AG10803 (cell line): ENCODE data around the gene ZNF18.

Experiments
- DNase-seq: peaks from one replicate; pipeline ENCODE4 v3.0.0; 2010; ENCODE audit warnings: low read depth
- H3K4me3 ChIP-seq: 2 replicates; pipeline ENCODE4 v1.5.1; 2011; ENCODE audit warnings: mild to moderate bottlenecking, low read length, control low read depth
- CTCF ChIP-seq: conservative IDR thresholded peaks from 2 replicates; pipeline ENCODE4 v1.5.1; 2011; ENCODE audit warnings: mild to moderate bottlenecking, low read length, control low read depth, inconsistent platforms

ZNF18 gene

GRCh38 chr17:12020642-12021622 lies 23.7 kb upstream of the ZNF18 start, which contains the start of gene MAP2K4:
MAP2K4 (plus strand) TSS chr17:12020877; CDS start chr17:12020887, 10 bp downstream.
- no peak for TF ChIP-seq CTCF
- peak; percentile 87 for DNase-seq
- H3K4me3 ChIP-seq: peak within 1 kb of the TSS; percentile 71

GRCh38 chr17:12007466-12007865 lies 10.2 kb upstream of the ZNF18 start:
- no peak for DNase-seq
- TF ChIP-seq CTCF: no peak
- H3K4me3 ChIP-seq: no peak overlapping the region

GRCh38 chr17:11999696-12000095 lies 2.4 kb upstream of the ZNF18 start:
- no peak for DNase-seq
- H3K4me3 ChIP-seq: no peak overlapping the region
- TF ChIP-seq CTCF: no peak

GRCh38 chr17:11997972-11998233 lies 628 bp upstream of the ZNF18 start:
- no peak for DNase-seq
- peak overlapping the region; percentile 79 for H3K4me3 ChIP-seq
- TF ChIP-seq CTCF: no peak

- peak; percentile 43 for DNase-seq
- TF ChIP-seq CTCF: peak; percentile 19; the same call in 1 of the 2 replicates
- peak overlapping the region; percentile 89 for H3K4me3 ChIP-seq
These were observed 541 bp downstream of the ZNF18 start for GRCh38 chr17:11996722-11997146.

GRCh38 chr17:11991461-11991860 lies 5.8 kb downstream of the ZNF18 start:
- no peak for DNase-seq
- no peak overlapping the region for H3K4me3 ChIP-seq
- no peak for TF ChIP-seq CTCF

GRCh38 chr17:11990363-11990983 lies 6.8 kb downstream of the ZNF18 start:
- TF ChIP-seq CTCF: no peak
- DNase-seq: no peak
- no peak overlapping the region for H3K4me3 ChIP-seq
